ENCODE results near the gene KLK10.

Gene KLK10

GRCh38 chr19:51019544-51019925 lies at the start of gene KLK10:
Gene KLK10, minus strand, starts transcription at chr19:51019709. Its CDS starts 579 bp downstream, at chr19:51019130.
- no peak for DNase-seq

- no peak for DNase-seq
These were observed 47.1 kb upstream of the KLK10 start for GRCh38 chr19:51066393-51067186.

GRCh38 chr19:51065221-51065960 lies 45.9 kb upstream of the KLK10 start:
- no peak for DNase-seq

GRCh38 chr19:51064534-51065220 lies 45.2 kb upstream of the KLK10 start, which contains the start of gene KLK13:
Gene KLK13, minus strand, starts transcription at chr19:51065092. Its CDS starts 25 bp downstream, at chr19:51065067.
- no peak for DNase-seq

- DNase-seq, result no peak
These were observed 44.2 kb upstream of the KLK10 start for GRCh38 chr19:51063664-51064063.

DNA sequence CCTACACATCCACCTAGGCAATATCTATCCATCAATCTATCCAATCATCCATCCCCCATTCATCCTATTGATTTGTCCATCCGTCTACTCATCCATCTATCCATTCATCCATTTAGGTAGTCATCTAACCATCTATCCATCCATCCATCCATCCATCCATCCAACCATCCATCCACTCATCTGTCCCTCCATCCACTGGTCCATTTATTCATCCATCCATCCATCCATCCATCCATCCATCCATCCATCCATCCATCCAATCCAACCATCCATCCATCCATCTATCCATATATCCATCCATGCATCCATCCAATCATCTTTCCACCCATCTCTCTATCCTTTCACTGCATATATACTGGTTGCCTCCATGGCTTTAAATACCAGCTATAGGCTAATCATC lies 41.5 kb upstream of the KLK10 start:
- DNase-seq, result no peak

DNA sequence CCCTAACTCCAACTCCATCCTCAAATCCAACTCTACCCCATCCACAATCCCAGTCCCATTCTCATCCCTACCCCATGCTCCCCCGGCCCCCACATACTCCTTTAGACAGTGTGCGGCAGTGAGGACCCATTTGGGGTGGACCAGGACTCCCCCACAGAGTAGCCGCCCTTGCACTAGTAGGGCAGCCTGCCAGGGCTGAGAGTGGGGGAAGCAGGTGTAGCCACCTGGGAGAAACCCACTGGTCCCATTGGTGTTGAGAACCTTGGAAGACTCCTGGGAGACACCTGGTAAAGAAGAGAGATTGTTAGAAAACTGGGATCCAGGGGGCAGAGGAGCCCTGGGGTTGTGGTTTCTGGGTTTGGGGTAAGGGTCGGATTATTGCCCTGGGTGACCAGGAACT lies 40.8 kb upstream of the KLK10 start:
- no peak for DNase-seq

GRCh38 chr19:51059715-51060114 lies 40.2 kb upstream of the KLK10 start:
- no peak for DNase-seq

GRCh38 chr19:51055866-51056265 lies 36.4 kb upstream of the KLK10 start:
- DNase-seq, result no peak

DNA sequence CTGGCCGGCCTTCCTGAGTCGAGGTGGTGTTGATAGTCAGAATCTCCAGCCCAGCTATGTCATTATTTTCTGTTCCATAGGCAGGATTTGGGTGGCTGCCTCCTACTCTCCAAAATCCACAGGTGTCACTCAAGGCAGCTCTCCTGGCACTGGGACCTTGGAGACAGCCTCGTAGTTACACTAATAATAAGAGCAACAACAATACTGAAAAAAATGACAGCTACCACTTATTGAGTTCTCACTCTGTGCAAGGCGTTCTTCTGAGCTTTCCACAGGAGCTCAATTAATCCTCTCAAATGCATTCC lies 27.5 kb upstream of the KLK10 start:
- no peak for DNase-seq

DNA sequence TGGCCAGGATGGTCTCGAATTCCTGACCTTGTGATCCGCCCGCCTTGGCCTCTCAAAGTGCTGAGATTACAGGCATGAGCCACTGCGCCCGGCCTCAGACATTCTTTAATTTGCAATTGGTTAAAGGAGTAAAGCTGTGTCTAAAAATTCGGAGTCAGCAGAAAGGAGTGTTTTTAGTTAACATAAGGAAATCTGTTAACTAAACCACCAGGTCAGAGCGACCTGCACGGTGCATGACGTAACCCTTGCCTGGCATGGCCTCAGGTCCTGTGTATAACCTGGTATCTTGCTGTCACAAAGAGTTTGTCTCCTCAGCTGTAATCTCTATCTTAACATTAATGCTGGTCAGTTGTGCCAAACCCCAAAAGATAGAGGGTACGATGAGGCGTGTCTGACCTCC lies 24.8 kb upstream of the KLK10 start:
- DNase-seq, result no peak

- DNase-seq, result no peak
These were observed 24.0 kb upstream of the KLK10 start for GRCh38 chr19:51043497-51043896.

- no peak for DNase-seq
These were observed 20.6 kb upstream of the KLK10 start for GRCh38 chr19:51040151-51040550.

GRCh38 chr19:51036519-51036918 lies 17.0 kb upstream of the KLK10 start:
- DNase-seq, result no peak

DNA sequence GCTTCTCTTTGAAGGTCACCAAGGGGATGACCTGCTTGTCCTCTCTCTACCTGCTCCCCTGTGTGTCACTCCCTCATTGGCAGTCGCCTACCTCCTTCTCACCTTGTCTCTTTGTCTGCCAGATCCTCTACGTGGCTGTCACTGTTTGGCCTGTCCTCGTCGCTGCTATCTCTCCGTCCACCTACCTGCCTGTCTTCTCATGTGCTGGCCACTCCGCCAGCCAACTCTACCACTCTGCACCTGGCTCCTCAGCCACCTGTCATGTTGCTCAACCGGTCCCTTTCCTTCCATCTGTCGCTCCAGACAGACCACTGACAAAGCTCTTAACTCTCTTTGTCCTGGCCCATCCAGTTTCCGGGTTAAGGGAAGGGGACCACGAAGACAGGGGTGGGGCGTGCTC lies 15.2 kb upstream of the KLK10 start, which contains the start of gene KLK12:
Gene KLK12, minus strand, starts transcription at position 299 of the 400 bp plus-strand sequence. CDS start 381 bp downstream, outside the sequence.
- DNase-seq, result no peak

- DNase-seq, result no peak
These were observed 12.3 kb upstream of the KLK10 start for GRCh38 chr19:51031880-51032225.

DNA sequence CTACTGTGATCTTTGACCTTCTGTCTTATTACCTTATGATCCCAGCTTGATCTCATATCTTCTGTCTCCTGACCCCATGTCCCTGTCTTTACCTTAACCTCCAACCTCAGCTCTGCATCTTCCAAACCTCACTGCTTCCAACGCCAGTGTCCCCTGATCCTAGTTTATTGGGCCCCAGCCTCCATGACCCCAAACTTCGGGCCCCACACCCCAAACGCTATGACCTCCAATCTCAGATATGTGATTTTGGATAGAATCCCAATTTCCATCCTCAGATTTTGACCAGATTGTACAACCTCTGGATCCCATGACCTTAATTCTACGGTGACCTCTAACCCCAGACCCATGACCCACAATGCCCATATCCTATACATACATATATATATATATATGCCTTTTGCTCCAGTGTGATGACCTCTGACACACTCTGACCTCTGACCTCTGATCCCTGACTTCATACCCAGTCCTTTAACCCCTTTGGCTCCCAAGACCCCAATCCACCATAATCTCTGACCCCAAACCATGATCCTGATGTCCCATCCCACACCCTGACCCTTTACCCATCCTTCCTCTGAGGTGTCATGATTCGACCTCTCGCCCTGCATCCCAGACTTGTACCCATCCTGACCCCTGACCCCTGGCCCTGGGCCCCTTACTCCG lies 11.8 kb upstream of the KLK10 start:
- no peak for DNase-seq

DNA sequence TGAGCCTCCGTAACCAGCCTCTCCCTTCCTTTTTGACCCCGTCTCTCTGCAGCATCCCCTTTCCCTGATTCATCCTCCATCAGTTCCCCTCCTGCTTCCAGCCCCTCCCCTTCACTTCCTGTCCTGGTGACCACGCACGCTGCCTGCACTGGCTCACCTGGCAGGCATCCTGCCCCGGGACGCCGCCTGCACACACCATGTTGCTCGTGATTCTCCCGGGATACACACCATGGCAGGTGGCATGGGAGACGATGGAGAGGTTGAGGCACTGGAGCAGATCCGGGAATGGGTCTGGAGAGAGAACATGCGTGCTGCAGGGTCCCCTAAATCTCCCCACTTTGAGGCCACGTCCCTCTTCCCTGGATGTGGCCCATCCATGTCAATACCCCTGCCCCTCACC lies 11.1 kb upstream of the KLK10 start:
- DNase-seq, result no peak

DNA sequence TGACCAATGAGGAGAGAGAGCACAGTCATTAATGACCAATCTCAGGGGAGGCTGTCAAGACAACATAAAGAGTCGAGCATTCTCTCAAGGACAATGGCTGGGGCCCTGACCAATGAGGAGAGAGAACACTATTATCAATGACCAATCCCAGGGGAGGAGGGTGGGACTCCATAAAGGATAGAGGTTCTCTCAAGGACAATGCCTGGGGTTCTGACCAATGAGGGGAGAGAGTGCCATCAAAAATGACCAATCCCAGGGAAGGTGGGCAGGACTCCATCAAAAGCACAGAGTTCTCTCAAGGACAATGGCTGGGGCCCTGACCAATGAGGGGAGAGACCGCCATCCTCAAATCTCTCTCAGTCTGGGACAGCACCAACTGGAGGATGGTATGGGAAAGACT lies 10.2 kb upstream of the KLK10 start:
- no peak for DNase-seq

DNA sequence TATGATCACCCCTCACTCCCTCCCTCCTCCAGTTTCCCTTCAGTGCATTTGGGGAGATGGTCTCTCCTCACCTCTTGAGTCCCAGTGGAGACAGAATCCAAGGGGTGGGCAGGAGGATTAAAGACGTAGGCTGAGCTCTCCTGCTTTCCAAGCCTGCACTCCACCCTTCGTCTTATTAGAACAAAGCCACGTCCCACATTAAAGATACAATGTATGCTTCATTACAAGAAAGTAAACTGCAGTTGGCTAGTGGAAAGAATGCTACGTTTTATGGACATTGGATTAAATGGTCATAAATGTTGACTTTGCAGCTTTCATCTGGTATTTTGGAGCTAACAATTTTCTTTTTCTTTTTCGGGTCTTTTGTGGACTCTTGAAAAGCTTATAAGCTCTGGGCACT lies 8.4 kb upstream of the KLK10 start:
- no peak for DNase-seq

DNA sequence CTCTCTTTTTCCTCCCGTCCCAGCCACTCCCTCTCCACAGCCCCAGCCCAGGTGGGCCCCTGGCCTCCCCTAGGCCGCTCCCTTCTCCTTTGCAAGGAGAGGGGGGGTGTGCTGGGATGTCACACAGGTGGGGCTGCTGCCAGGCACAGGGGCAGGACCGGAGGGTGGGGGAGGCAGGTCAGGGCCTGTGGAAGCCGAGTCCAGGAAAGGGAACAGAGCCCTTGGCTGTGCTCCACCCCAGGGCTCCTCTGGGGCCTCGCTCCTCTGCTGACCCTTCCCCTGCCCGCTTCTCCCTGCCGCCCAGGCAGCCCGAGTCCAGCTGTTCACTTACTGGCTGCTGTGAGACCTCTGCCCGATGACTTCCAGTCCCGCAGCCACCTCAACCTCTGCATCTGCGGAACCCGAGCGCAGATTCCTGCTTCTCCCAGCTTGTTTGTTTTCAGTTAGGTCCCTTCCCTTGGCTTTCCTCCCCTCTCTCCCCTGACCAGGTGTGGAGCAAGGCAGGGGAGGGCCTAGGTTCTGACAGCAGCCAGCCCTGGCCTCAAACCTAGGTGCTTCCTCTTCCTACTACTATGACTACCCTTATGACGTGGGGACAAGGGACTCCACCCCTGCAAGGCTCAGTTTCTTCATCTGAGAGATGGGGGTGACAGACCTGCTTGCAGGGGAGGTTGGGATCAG lies 7.8 kb upstream of the KLK10 start:
- no peak for DNase-seq

DNA sequence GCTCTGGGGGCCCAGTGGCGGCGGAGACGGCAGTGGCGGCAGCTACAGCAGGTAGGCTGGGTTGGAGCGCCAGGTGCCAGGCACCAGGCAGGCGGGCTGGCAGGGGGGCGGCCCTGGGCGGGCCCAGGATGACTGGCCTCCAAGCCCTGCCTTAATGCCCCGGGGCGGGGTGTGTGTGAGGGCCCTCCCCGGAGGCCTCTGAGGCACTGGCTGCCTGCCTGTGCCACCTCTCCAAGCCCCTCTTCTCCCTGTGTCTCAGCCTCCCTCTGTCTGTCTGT lies 7.0 kb upstream of the KLK10 start, which contains the start of gene KLK11:
Gene KLK11, minus strand, starts transcription at position 63 of the 278 bp plus-strand sequence. CDS start 985 bp downstream, outside the sequence.
- no peak for DNase-seq

Measured in stimulated activated CD4-positive, alpha-beta T cell treated with anti-CD3 and anti-CD28 coated beads, Interleukin-4, amount 100 ng/mL, for 4 hours (primary cell).